HG02885 (cell line): ENCODE results near the gene ROR2.

Experiments
- ATAC-seq: cut with Tn5 transposase; IDR thresholded peaks from one replicate; pipeline ENCODE4 v1.9.1; 2021; ENCODE audit warnings: mild to moderate bottlenecking; ENCODE audit not compliant: unreplicated experiment, poor library complexity

The ROR2 gene

GRCh38 chr9:91847581-91848091, 102.4 kb downstream of the ROR2 start:
- ATAC-seq: no peak

GRCh38 chr9:91845879-91846278, 104.1 kb downstream of the ROR2 start:
- ATAC-seq: no peak

GRCh38 chr9:91844701-91845291, 105.2 kb downstream of the ROR2 start:
- no peak for ATAC-seq

GRCh38 chr9:91844190-91844589, 105.8 kb downstream of the ROR2 start:
- ATAC-seq: no peak

GRCh38 chr9:91843623-91844148, 106.3 kb downstream of the ROR2 start:
- no peak for ATAC-seq

- no peak for ATAC-seq
Observed at GRCh38 chr9:91843093-91843492, 106.9 kb downstream of the ROR2 start.

- ATAC-seq: no peak
Observed at GRCh38 chr9:91842358-91843049, 107.5 kb downstream of the ROR2 start.

- ATAC-seq: no peak
Observed at GRCh38 chr9:91841591-91841990, 108.4 kb downstream of the ROR2 start.

GRCh38 chr9:91840882-91841281, 109.1 kb downstream of the ROR2 start:
- no peak for ATAC-seq

- ATAC-seq: no peak
Observed at GRCh38 chr9:91840469-91840868, 109.6 kb downstream of the ROR2 start.

- ATAC-seq: no peak
Observed at GRCh38 chr9:91839926-91840465, 110.0 kb downstream of the ROR2 start.

GRCh38 chr9:91837981-91838731, 111.9 kb downstream of the ROR2 start:
- no peak for ATAC-seq

GRCh38 chr9:91836515-91836914, 113.5 kb downstream of the ROR2 start:
- ATAC-seq: no peak

GRCh38 chr9:91835632-91836031, 114.4 kb downstream of the ROR2 start:
- ATAC-seq: no peak

GRCh38 chr9:91835216-91835615, 114.8 kb downstream of the ROR2 start:
- no peak for ATAC-seq

GRCh38 chr9:91834740-91835139, 115.3 kb downstream of the ROR2 start:
- ATAC-seq: no peak

- no peak for ATAC-seq
Observed at GRCh38 chr9:91833878-91834255, 116.2 kb downstream of the ROR2 start.

- no peak for ATAC-seq
Observed at GRCh38 chr9:91833096-91833877, 116.7 kb downstream of the ROR2 start.

- no peak for ATAC-seq
Observed at GRCh38 chr9:91832322-91832721, 117.7 kb downstream of the ROR2 start.

- ATAC-seq: no peak
Observed at GRCh38 chr9:91825866-91826265, 124.2 kb downstream of the ROR2 start.
